ENCODE measurements around the gene EPS8.

GRCh38 chr12:15827136-15827535 is 37.9 kb upstream of the EPS8 start:
- TF ChIP-seq GATA3 (IDR thresholded peaks at IDR 0.05; ENCODE audit: low read depth, low read length) (no peak), GATA2 (IDR thresholded peaks at IDR 0.05; ENCODE audit: low read depth, low read length) (no peak)

Data from SH-SY5Y (cell line).